Esophagus squamous epithelium (tissue), 5 donors: ENCODE results near the gene ALG2. TPM values are rescaled to one million over a fixed set of nuclear protein-coding genes. Genes with fewer than 3 reads are reported as not detected.

Experiments
- DNase-seq: peaks from one replicate; lab custom pipeline; 2025; lab: John Stamatoyannopoulos, UW
- H3K27ac ChIP-seq, 4 donors: fragments of 200-600 bp; sonication (generic); one replicate each; pipeline ENCODE4 v1.5.1; 2016 to 2019; ENCODE audit warnings: mild to moderate bottlenecking in 1 of 4
- H3K27me3 ChIP-seq, 4 donors: fragments of 200-600 bp; sonication (generic); 1 replicate in 3 of 4; 2 replicates in 1 of 4; pipeline versions ENCODE4 v1.5.1 to v1.6.0; 2017 to 2021; ENCODE audit warnings: antibody characterized with exemption in 1 of 4
- H3K36me3 ChIP-seq, 3 donors: fragments of 200-600 bp; sonication (generic); one replicate each; pipeline ENCODE4 v1.5.1; 2016 to 2019
- H3K4me1 ChIP-seq, 3 donors: fragments of 200-600 bp; sonication (generic); one replicate each; pipeline ENCODE4 v1.5.1; 2017 to 2019
- H3K4me3 ChIP-seq, 4 donors: fragments of 200-600 bp; sonication (generic); 1 replicate in 3 of 4; 2 replicates in 1 of 4; pipeline ENCODE4 v1.5.1; 2016 to 2019; ENCODE audit warnings: mild to moderate bottlenecking in 2 of 4, moderate library complexity in 1 of 4
- H3K9me3 ChIP-seq, 3 donors: fragments of 200-600 bp; sonication (generic); one replicate each; pipeline ENCODE4 v1.5.1; 2016 to 2019
- POLR2A ChIP-seq, 4 donors: fragments of 450-650 bp; IDR thresholded peaks; one replicate each; pipeline ENCODE4 v1.6.1; 2017; ENCODE audit warnings: antibody characterized with exemption in 4 of 4, mild to moderate bottlenecking in 4 of 4, moderate library complexity in 3 of 4
- WGBS, 2 donors: methylation state at CpG; one replicate each; pipeline ENCODE4 v1.1.5; 2018; 5-methylcytosine and 5-hydroxymethylcytosine counted together
- intact Hi-C: fragments of 100-400 bp; cut with DNase I; formaldehyde crosslinking; loops from one replicate; pipeline ENCODE4 v1.15.0; 2022
- total RNA-seq, 4 donors: library from RNA; depleted of rRNA; stranded (reverse); fragments of >200 nt; gene quantifications; one replicate each; pipeline ENCODE4 v1.1.0, GENCODE V29; 2016
- TF ChIP-seq, protein P1 (sequence below), 6 experiments: fragments of 450-650 bp in 4 of 6; fragments of 200-600 bp in 2 of 6; sonication (generic) in 2 of 6; IDR thresholded peaks; one replicate each; pipeline ENCODE4 v1.5.1; 2016 to 2019; ENCODE audit warnings: antibody characterized with exemption in 6 of 6, mild to moderate bottlenecking in 4 of 6, moderate library complexity in 4 of 6
- donor health status: DM: yes; HTN: yes; CAD: no.

ALG2 gene
- total RNA-seq, 4 donors from 2014 or later: 19.2 to 28.4 (median 25.1) TPM

- no peaks in the 10 kb centered on the region for H3K36me3 ChIP-seq
- DNase-seq: no peak
- peaks cover 0 to 3% (median 0%) of the 10 kb centered on the region in 4 donors for H3K27me3 ChIP-seq
- no peak overlapping the region for H3K27ac ChIP-seq
- intact Hi-C loops: no loop called here
- TF ChIP-seq POLR2A (IDR thresholded peaks at IDR 0.05): no peak
- TF ChIP-seq, protein P1, sequence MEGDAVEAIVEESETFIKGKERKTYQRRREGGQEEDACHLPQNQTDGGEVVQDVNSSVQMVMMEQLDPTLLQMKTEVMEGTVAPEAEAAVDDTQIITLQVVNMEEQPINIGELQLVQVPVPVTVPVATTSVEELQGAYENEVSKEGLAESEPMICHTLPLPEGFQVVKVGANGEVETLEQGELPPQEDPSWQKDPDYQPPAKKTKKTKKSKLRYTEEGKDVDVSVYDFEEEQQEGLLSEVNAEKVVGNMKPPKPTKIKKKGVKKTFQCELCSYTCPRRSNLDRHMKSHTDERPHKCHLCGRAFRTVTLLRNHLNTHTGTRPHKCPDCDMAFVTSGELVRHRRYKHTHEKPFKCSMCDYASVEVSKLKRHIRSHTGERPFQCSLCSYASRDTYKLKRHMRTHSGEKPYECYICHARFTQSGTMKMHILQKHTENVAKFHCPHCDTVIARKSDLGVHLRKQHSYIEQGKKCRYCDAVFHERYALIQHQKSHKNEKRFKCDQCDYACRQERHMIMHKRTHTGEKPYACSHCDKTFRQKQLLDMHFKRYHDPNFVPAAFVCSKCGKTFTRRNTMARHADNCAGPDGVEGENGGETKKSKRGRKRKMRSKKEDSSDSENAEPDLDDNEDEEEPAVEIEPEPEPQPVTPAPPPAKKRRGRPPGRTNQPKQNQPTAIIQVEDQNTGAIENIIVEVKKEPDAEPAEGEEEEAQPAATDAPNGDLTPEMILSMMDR (IDR thresholded peaks at IDR 0.05): no peak
- no peaks in the 10 kb centered on the region for H3K9me3 ChIP-seq
- WGBS, 2 donors: 66 to 71% methylated on average over 5 of the region's 5 CpGs
- H3K4me3 ChIP-seq: no peak overlapping the region
- H3K4me1 ChIP-seq: no peaks in the 10 kb centered on the region
Observed at GRCh38 chr9:99192786-99193465, 28.8 kb downstream of the ALG2 start.

GRCh38 chr9:99190597-99191283 lies 31.0 kb downstream of the ALG2 start:
- DNase-seq: no peak
- intact Hi-C loops: no loop called here
- Histone ChIP-seq H3K27ac (no peak overlapping the region), H3K4me3 (no peak overlapping the region), H3K9me3 (no peaks in the 10 kb centered on the region), H3K4me1 (no peaks in the 10 kb centered on the region), H3K27me3 (peaks cover 0 to 3% (median 0%) of the 10 kb centered on the region in 4 donors), H3K36me3 (no peaks in the 10 kb centered on the region)
- WGBS, 2 donors: 78 to 89% methylated on average over 2 to 3 of the region's 3 CpGs
- TF ChIP-seq, protein P1 (IDR thresholded peaks at IDR 0.05): no peak
- TF ChIP-seq POLR2A (IDR thresholded peaks at IDR 0.05): no peak

- intact Hi-C loops: no loop called here
- Histone ChIP-seq H3K4me3 (no peak overlapping the region), H3K36me3 (no peaks in the 10 kb centered on the region), H3K27ac (no peak overlapping the region), H3K27me3 (peaks cover 0 to 3% (median 0%) of the 10 kb centered on the region in 4 donors), H3K9me3 (no peaks in the 10 kb centered on the region), H3K4me1 (peaks cover 0 to 2% (median 1%) of the 10 kb centered on the region in 3 donors)
- DNase-seq: no peak
- TF ChIP-seq, protein P1 (IDR thresholded peaks at IDR 0.05): no peak
- no peak for TF ChIP-seq POLR2A (IDR thresholded peaks at IDR 0.05)
- 60 to 75% methylated on average over 8 of the region's 8 CpGs for WGBS, 2 donors
Observed at GRCh38 chr9:99189887-99190596, 31.7 kb downstream of the ALG2 start.

GRCh38 chr9:99189186-99189585 lies 32.6 kb downstream of the ALG2 start:
- Histone ChIP-seq H3K4me3 (no peak overlapping the region), H3K27ac (no peak overlapping the region), H3K36me3 (no peaks in the 10 kb centered on the region), H3K27me3 (peaks cover 0 to 3% (median 0%) of the 10 kb centered on the region in 4 donors), H3K4me1 (peaks cover 0 to 11% (median 5%) of the 10 kb centered on the region in 3 donors), H3K9me3 (no peaks in the 10 kb centered on the region)
- WGBS, 2 donors: 55 to 84% methylated on average over 2 of the region's 2 CpGs
- TF ChIP-seq POLR2A (IDR thresholded peaks at IDR 0.05): no peak
- TF ChIP-seq, protein P1 (IDR thresholded peaks at IDR 0.05): no peak
- DNase-seq: no peak
- intact Hi-C loops: no loop called here
